IMR-90 (cell line): ENCODE data around the gene TMEM81. TPM values are rescaled to one million over a fixed set of nuclear protein-coding genes. Genes with fewer than 3 reads are reported as not detected.

Experiments
- ATAC-seq: fragments of 200-7000 bp; cut with Tn5 transposase; 2 replicates; pipeline ENCODE4 v1.9.1; 2020; ENCODE audit warnings: low read depth, mild to moderate bottlenecking, moderate library complexity
- BruUV-seq: library from RNA; stranded (reverse); fragments of 400-500 nt; replicated peaks from 2 replicates; lab custom pipeline; 2021; lab: Mats Ljungman, UMichigan
- CTCF ChIA-PET: fragments of 300-600 bp; formaldehyde crosslinking; extraction: SDS; loops from one replicate; lab custom pipeline; 2021; ENCODE audit warnings: antibody characterized with exemption; lab: Yijun Ruan, JAX
- POLR2A ChIA-PET: fragments of 300-600 bp; sonication (Branson Sonifier 250); formaldehyde crosslinking; loops from one replicate; lab custom pipeline; 2022; ENCODE audit warnings: antibody characterized with exemption; ENCODE audit not compliant: unreplicated experiment; lab: Charles Lee
- DNase-seq: peaks from one replicate; pipeline ENCODE4 v3.0.0; 2013
- H2AFZ ChIP-seq: replicated peaks from 2 replicates; pipeline ENCODE3; 2013; ENCODE audit warnings: low read length, mild to moderate bottlenecking; ENCODE audit not compliant: poor library complexity
- H2AK5ac ChIP-seq: 2 replicates; pipeline ENCODE4 v1.6.1; 2013; ENCODE audit warnings: low read depth, low read length, inconsistent platforms
- H2AK9ac ChIP-seq: replicated peaks from 2 replicates; pipeline ENCODE3; 2013; ENCODE audit warnings: mild to moderate bottlenecking, low read depth, low read length, moderate library complexity; ENCODE audit not compliant: poor library complexity
- H2BK120ac ChIP-seq: 2 replicates; pipeline ENCODE4 v1.6.1; 2013; ENCODE audit warnings: low read depth, low read length, inconsistent platforms
- H2BK15ac ChIP-seq: 3 replicates; pipeline ENCODE4 v1.6.1; 2013; ENCODE audit warnings: low read depth, low read length, inconsistent platforms
- H2BK20ac ChIP-seq: 2 replicates; pipeline ENCODE4 v1.6.1; 2013; ENCODE audit warnings: low read depth, mild to moderate bottlenecking, inconsistent platforms, low read length, moderate library complexity
- H2BK5ac ChIP-seq: 2 replicates; pipeline ENCODE4 v1.6.1; 2013; ENCODE audit warnings: mild to moderate bottlenecking, low read depth, low read length, inconsistent platforms; ENCODE audit not compliant: poor library complexity, severe bottlenecking
- H3K14ac ChIP-seq: replicated peaks from 2 replicates; pipeline ENCODE4 v1.6.1; 2013; ENCODE audit warnings: low read depth, low read length, inconsistent platforms
- H3K18ac ChIP-seq: 2 replicates; pipeline ENCODE4 v1.6.1; 2013; ENCODE audit warnings: low read depth, low read length, control low read depth
- H3K23ac ChIP-seq: 2 replicates; pipeline ENCODE4 v1.6.1; 2013; ENCODE audit warnings: low read depth, low read length, inconsistent platforms
- H3K27ac ChIP-seq: 2 replicates; pipeline ENCODE4 v1.5.1; 2013; ENCODE audit warnings: mild to moderate bottlenecking, control low read depth, low read length; ENCODE audit not compliant: insufficient read depth
- H3K27me3 ChIP-seq: 2 replicates; pipeline ENCODE4 v1.6.1; 2013; ENCODE audit warnings: low read length; ENCODE audit not compliant: control insufficient read depth, insufficient read depth
- H3K36me3 ChIP-seq: 2 replicates; pipeline ENCODE4 v1.6.1; 2013; ENCODE audit warnings: low read length, mixed read lengths; ENCODE audit not compliant: control insufficient read depth, insufficient read depth
- H3K4ac ChIP-seq: 2 replicates; pipeline ENCODE4 v1.6.1; 2013; ENCODE audit warnings: low read depth, low read length, inconsistent platforms
- H3K4me1 ChIP-seq: 2 replicates; pipeline ENCODE4 v1.6.1; 2013; ENCODE audit warnings: low read length, mixed read lengths; ENCODE audit not compliant: control insufficient read depth, insufficient read depth
- H3K4me2 ChIP-seq: 2 replicates; pipeline ENCODE4 v1.6.1; 2013; ENCODE audit warnings: low read depth, mild to moderate bottlenecking, control low read depth, low read length, moderate library complexity
- H3K4me3 ChIP-seq: 2 replicates; pipeline ENCODE4 v1.5.1; 2013; ENCODE audit warnings: low read depth, mild to moderate bottlenecking, control low read depth, low read length, moderate library complexity; ENCODE audit not compliant: insufficient read depth
- H3K56ac ChIP-seq: 2 replicates; pipeline ENCODE4 v1.6.1; 2013; ENCODE audit warnings: low read length, inconsistent platforms; ENCODE audit not compliant: insufficient read depth; ENCODE audit errors: extremely low read depth
- H3K79me1 ChIP-seq, 2 experiments: 2 replicates each; pipeline ENCODE4 v1.6.1; 2013; ENCODE audit warnings: low read length in 2 of 2, inconsistent platforms in 1 of 2, low read depth in 1 of 2
- H3K9ac ChIP-seq: 2 replicates; pipeline ENCODE4 v1.6.1; 2013; ENCODE audit warnings: low read depth, low read length, control low read depth
- H3K9me1 ChIP-seq: 2 replicates; pipeline ENCODE4 v1.6.1; 2013; ENCODE audit warnings: low read length, inconsistent platforms; ENCODE audit not compliant: insufficient read depth
- H3K9me3 ChIP-seq: 2 replicates; pipeline ENCODE4 v1.6.1; 2013; ENCODE audit warnings: low read length; ENCODE audit not compliant: control insufficient read depth, insufficient read depth
- H4K20me1 ChIP-seq: 2 replicates; pipeline ENCODE4 v1.6.1; 2013; ENCODE audit warnings: low read length, inconsistent platforms; ENCODE audit not compliant: insufficient read depth
- H4K5ac ChIP-seq: 2 replicates; pipeline ENCODE4 v1.6.1; 2013; ENCODE audit warnings: mild to moderate bottlenecking, low read depth, low read length, control low read depth
- H4K8ac ChIP-seq, 2 experiments: 2 replicates each; pipeline ENCODE4 v1.6.1; 2013; ENCODE audit warnings: low read depth in 2 of 2, low read length in 2 of 2, control low read depth in 1 of 2, inconsistent platforms in 1 of 2
- H4K91ac ChIP-seq: 2 replicates; pipeline ENCODE4 v1.6.1; 2013; ENCODE audit warnings: low read depth, low read length, inconsistent platforms; ENCODE audit not compliant: insufficient read depth
- CEBPB ChIP-seq: IDR thresholded peaks from 2 replicates; pipeline ENCODE4 v1.6.1; 2012; ENCODE audit warnings: low read depth, low read length, improper control_type of control experiment
- NFE2L2 ChIP-seq: fragments of 150-350 bp; IDR thresholded peaks from 2 replicates; pipeline ENCODE4 v1.6.1; 2016; ENCODE audit warnings: low read depth, mild to moderate bottlenecking, low read length
- POLR2A ChIP-seq: IDR thresholded peaks from 2 replicates; pipeline ENCODE4 v1.6.1; 2012; ENCODE audit warnings: mild to moderate bottlenecking, low read depth, low read length
- RAD21 ChIP-seq: IDR thresholded peaks from 2 replicates; pipeline ENCODE4 v1.6.1; 2012; ENCODE audit warnings: low read length, improper control_type of control experiment
- RFX5 ChIP-seq: IDR thresholded peaks from 2 replicates; pipeline ENCODE4 v1.8.0; 2012; ENCODE audit warnings: low read depth, mild to moderate bottlenecking, low read length, moderate library complexity
- WGBS, 2 experiments: methylation state at CpG; one replicate each; pipeline versions ENCODE4 v1.1.5 to v1.1.7; 2013; ENCODE audit warnings: missing lambda C conversion rate in 2 of 2; ENCODE audit not compliant: insufficient read length in 1 of 2; ENCODE audit errors: extremely low coverage in 2 of 2; 5-methylcytosine and 5-hydroxymethylcytosine counted together
- dilution Hi-C: fragments of 300-500 bp; cut with HindIII; formaldehyde crosslinking; loops from one replicate; pipeline ENCODE4 v1.14.3; 2018; ENCODE audit warnings: low sequenced_read_pairs; ENCODE audit not compliant: unreplicated experiment
- in situ Hi-C: fragments of 300-500 bp; cut with MboI; formaldehyde crosslinking; loops from 3 replicates; pipeline ENCODE4 v1.14.3; 2019; ENCODE audit warnings: low sequenced_read_pairs, inconsistent platforms, mixed read lengths
- intact Hi-C: fragments of 100-400 bp; cut with micrococcal nuclease; formaldehyde crosslinking; loops from 2 replicates; pipeline ENCODE4 v1.10.0; 2022
- polyA plus RNA-seq, 3 experiments: library from polyadenylated mRNA; depleted of rRNA; stranded (reverse); fragments of >200 nt; gene quantifications; 2 replicates each; pipeline ENCODE4 v1.2.3, GENCODE V29; 2012; ENCODE audit warnings: low replicate concordance in 1 of 3
- total RNA-seq: library from RNA; depleted of rRNA; stranded (reverse); fragments of >200 nt; gene quantifications from 2 replicates; pipeline ENCODE4 v1.2.3, GENCODE V29; 2012
- TF ChIP-seq, protein P1 (sequence below): conservative IDR thresholded peaks from 2 replicates; pipeline ENCODE4 v1.5.1; 2012; ENCODE audit warnings: mild to moderate bottlenecking, low read depth, low read length, improper control_type of control experiment

TMEM81 gene
- total and polyA plus RNA-seq, 2 of the 4 experiments (the other 2 are of a cell fraction): 1.5 to 1.8 TPM

DNA sequence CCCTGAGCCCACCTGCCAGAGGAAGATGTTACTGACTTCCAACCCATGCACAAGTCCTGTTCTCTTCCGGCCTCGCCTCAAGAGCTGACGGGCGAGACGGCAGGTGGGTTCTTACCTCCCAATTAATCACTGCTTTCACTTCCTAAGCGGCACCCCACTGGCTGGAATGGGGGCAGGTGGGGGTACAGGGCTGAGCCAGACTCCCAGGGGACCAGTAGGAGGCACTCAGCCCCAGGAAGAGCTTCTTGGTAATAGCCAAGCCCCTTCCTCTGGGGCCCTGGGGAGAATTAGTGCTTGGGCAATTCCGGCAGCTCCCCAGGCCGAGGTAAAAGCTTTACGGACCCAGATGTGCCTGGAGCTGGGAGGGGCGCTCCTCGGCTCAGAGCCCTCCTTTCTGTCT is 31.6 kb downstream of the TMEM81 start:
- Histone ChIP-seq H3K79me1 (no peaks in the 10 kb centered on the region), H3K23ac (no peak overlapping the region), H3K9me3 (no peaks in the 10 kb centered on the region), H3K18ac (no peak overlapping the region), H3K14ac (no peak overlapping the region), H2AFZ (no peak overlapping the region), H3K36me3 (no peaks in the 10 kb centered on the region), H4K8ac (no peak overlapping the region), H2BK15ac (no peak overlapping the region), H2BK5ac (no peak overlapping the region), H3K56ac (no peak overlapping the region), H3K4ac (no peak overlapping the region), H4K20me1 (no peaks in the 10 kb centered on the region), H3K9ac (no peak overlapping the region), H2AK5ac (no peak overlapping the region), H2BK20ac (no peak overlapping the region), H4K91ac (no peak overlapping the region), H3K4me3 (no peak overlapping the region), H3K4me1 (no peaks in the 10 kb centered on the region), H2BK120ac (no peak overlapping the region), H3K27me3 (peaks cover 59% of the 10 kb centered on the region), H3K9me1 (no peaks in the 10 kb centered on the region), H3K27ac (no peak overlapping the region), H3K4me2 (no peak overlapping the region), H2AK9ac (peak overlapping the region; percentile 65), H4K5ac (no peak overlapping the region)
- in situ Hi-C loops (no loop called here), dilution Hi-C loops (no loop called here), intact Hi-C loops (no loop called here)
- BruUV-seq: no TSS peak
- ChIA-PET POLR2A (no interaction called here), CTCF (interaction anchor here (1.6 kb wide), 1 partner anchor 9 kb away, joined by 10 read pairs; no protein-coding TSS in a partner anchor)
- ATAC-seq (no peak), DNase-seq (no peak)
- no peak for TF ChIP-seq RAD21
- TF ChIP-seq POLR2A: no peak
- no peak for TF ChIP-seq NFE2L2
- no peak for TF ChIP-seq RFX5
- TF ChIP-seq, protein P1, sequence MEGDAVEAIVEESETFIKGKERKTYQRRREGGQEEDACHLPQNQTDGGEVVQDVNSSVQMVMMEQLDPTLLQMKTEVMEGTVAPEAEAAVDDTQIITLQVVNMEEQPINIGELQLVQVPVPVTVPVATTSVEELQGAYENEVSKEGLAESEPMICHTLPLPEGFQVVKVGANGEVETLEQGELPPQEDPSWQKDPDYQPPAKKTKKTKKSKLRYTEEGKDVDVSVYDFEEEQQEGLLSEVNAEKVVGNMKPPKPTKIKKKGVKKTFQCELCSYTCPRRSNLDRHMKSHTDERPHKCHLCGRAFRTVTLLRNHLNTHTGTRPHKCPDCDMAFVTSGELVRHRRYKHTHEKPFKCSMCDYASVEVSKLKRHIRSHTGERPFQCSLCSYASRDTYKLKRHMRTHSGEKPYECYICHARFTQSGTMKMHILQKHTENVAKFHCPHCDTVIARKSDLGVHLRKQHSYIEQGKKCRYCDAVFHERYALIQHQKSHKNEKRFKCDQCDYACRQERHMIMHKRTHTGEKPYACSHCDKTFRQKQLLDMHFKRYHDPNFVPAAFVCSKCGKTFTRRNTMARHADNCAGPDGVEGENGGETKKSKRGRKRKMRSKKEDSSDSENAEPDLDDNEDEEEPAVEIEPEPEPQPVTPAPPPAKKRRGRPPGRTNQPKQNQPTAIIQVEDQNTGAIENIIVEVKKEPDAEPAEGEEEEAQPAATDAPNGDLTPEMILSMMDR: no peak
- TF ChIP-seq CEBPB: no peak
- 36% methylated on average over 3 of the region's 11 CpGs; no CpG with 5 or more reads in 1 of the 2 experiments for WGBS, 2 experiments
